Karpas-422 (cell line): ENCODE measurements around the gene RHBDL3. TPM values are rescaled to one million over a fixed set of nuclear protein-coding genes. Genes with fewer than 3 reads are reported as not detected.
A peak's percentile ranks its signal among the peaks of the same experiment; 100 is the strongest.
"Not testable (repeated sequence)": the region's sequence is repeated elsewhere in the genome, so short reads cannot be mapped to it uniquely, and the experiment has no call there.

ENCODE experiments used
- DNase-seq: peaks from one replicate; pipeline ENCODE4 v3.0.0-alpha.2; 2015
- H2AFZ ChIP-seq: fragments of 200-600 bp; sonication (generic); 2 replicates; pipeline ENCODE4 v1.6.1; 2014; ENCODE audit warnings: antibody characterized with exemption, low read length, mixed read lengths
- H3K27ac ChIP-seq: fragments of 200-600 bp; sonication (generic); 2 replicates; pipeline ENCODE4 v1.5.1; 2014; ENCODE audit warnings: mild to moderate bottlenecking, low read length, moderate library complexity
- H3K27me3 ChIP-seq: fragments of 200-600 bp; sonication (generic); 2 replicates; pipeline ENCODE4 v1.6.1; 2014; ENCODE audit warnings: low read length, mixed read lengths
- H3K36me3 ChIP-seq: fragments of 200-600 bp; sonication (generic); 2 replicates; pipeline ENCODE4 v1.6.1; 2014; ENCODE audit warnings: low read length, mixed read lengths; ENCODE audit not compliant: insufficient read depth
- H3K4me1 ChIP-seq: fragments of 200-600 bp; sonication (generic); 2 replicates; pipeline ENCODE4 v1.6.1; 2014; ENCODE audit warnings: mild to moderate bottlenecking, low read length, mixed read lengths
- H3K4me2 ChIP-seq: fragments of 200-600 bp; sonication (generic); 2 replicates; pipeline ENCODE4 v1.6.1; 2014; ENCODE audit warnings: low read length, low read depth, mild to moderate bottlenecking; ENCODE audit not compliant: poor library complexity, severe bottlenecking
- H3K4me3 ChIP-seq: fragments of 200-600 bp; sonication (generic); 2 replicates; pipeline ENCODE4 v1.5.1; 2014; ENCODE audit warnings: mild to moderate bottlenecking, antibody characterized with exemption, low read length, mixed read lengths
- H3K79me2 ChIP-seq: fragments of 200-600 bp; sonication (generic); 2 replicates; pipeline ENCODE4 v1.6.1; 2014; ENCODE audit warnings: mild to moderate bottlenecking, low read length, mixed read lengths
- H3K9ac ChIP-seq: fragments of 200-600 bp; sonication (generic); 2 replicates; pipeline ENCODE4 v1.6.0; 2014; ENCODE audit warnings: low read length
- H3K9me2 ChIP-seq: fragments of 200-600 bp; sonication (generic), shearing (Covaris generic); replicated peaks from 2 replicates; pipeline ENCODE4 v1.6.0; 2014; ENCODE audit warnings: mild to moderate bottlenecking, low read length, moderate library complexity; ENCODE audit not compliant: insufficient read depth
- H3K9me3 ChIP-seq: fragments of 300-700, 200-600 bp; sonication (generic); 2 replicates; pipeline ENCODE4 v1.6.1; 2014; ENCODE audit warnings: low read length, mixed read lengths
- H4K20me1 ChIP-seq: fragments of 200-600 bp; sonication (generic); 2 replicates; pipeline ENCODE4 v1.6.1; 2014; ENCODE audit warnings: mild to moderate bottlenecking, antibody characterized with exemption, low read length, low read depth; ENCODE audit not compliant: insufficient read depth
- total RNA-seq: library from RNA; depleted of rRNA; stranded (reverse); fragments of >200 nt; shearing (Covaris generic); gene quantifications from 2 replicates; pipeline ENCODE4 v1.2.3, GENCODE V29; 2014; ENCODE audit warnings: low replicate concordance

The RHBDL3 gene
- total RNA-seq, 1 experiment from 2014 or later = not detected

DNA sequence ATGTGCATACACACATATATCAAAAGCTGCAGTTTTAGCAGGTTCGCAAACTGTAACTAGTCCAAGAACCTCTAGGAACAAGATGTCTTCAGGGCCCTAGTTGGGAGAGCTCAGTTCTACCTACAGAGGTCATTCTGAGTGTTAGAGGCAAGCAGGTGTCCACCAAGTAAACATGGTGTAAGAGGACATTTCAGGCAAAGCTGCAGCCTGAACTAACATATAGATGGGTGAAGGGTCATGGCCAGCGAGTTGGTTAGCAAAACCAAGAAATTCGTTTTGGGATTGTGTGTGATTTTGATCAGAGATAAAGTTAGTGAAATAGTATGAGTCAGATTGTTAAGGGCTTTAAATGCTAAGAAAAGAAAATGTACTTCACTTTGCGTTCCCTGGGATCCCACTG is 51.7 kb downstream of the RHBDL3 start:
- no peak overlapping the region for H3K9ac ChIP-seq
- H3K36me3 ChIP-seq = no peaks in the 10 kb centered on the region
- H3K9me3 ChIP-seq = no peaks in the 10 kb centered on the region
- H3K79me2 ChIP-seq = no peaks in the 10 kb centered on the region
- no peak overlapping the region for H3K27ac ChIP-seq
- no peaks in the 10 kb centered on the region for H3K4me1 ChIP-seq
- no peaks in the 10 kb centered on the region for H3K9me2 ChIP-seq
- no peak overlapping the region for H3K4me3 ChIP-seq
- H3K4me2 ChIP-seq = no peak overlapping the region
- DNase-seq = no peak
- H3K27me3 ChIP-seq = no peaks in the 10 kb centered on the region
- no peaks in the 10 kb centered on the region for H4K20me1 ChIP-seq
- H2AFZ ChIP-seq = no peak overlapping the region

GRCh38 chr17:32318071-32318470 is 52.4 kb downstream of the RHBDL3 start:
- H3K4me1 ChIP-seq = no peaks in the 10 kb centered on the region
- H3K9ac ChIP-seq = no peak overlapping the region
- no peaks in the 10 kb centered on the region for H3K36me3 ChIP-seq
- no peak for DNase-seq
- H3K9me2 ChIP-seq = no peaks in the 10 kb centered on the region
- H3K79me2 ChIP-seq = no peaks in the 10 kb centered on the region
- H3K4me3 ChIP-seq = no peak overlapping the region
- H2AFZ ChIP-seq = no peak overlapping the region
- no peaks in the 10 kb centered on the region for H3K27me3 ChIP-seq
- H3K4me2 ChIP-seq = no peak overlapping the region
- no peaks in the 10 kb centered on the region for H3K9me3 ChIP-seq
- no peak overlapping the region for H3K27ac ChIP-seq
- no peaks in the 10 kb centered on the region for H4K20me1 ChIP-seq

DNA sequence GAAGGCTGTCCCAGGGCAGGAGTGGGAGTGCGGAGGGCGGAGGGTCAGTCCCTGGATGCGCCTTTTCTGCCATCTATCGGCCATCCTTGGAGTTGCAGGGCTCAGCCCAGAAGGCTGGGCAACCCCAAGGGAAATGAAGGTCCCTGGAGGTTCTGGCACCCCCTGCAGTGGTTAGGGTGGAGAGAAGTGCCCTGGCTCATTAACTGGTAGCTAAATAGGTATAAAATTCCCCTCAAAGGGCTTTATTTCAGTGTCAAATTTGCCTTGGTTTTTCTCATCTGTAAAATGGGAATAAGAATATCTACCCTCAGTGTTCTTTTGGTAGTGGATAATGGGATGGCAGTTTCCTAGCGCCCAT is 53.9 kb downstream of the RHBDL3 start:
- no peak overlapping the region for H3K27ac ChIP-seq
- DNase-seq = peak; percentile 90
- H3K4me3 ChIP-seq = no peak overlapping the region
- H3K9me3 ChIP-seq = no peaks in the 10 kb centered on the region
- no peak overlapping the region for H3K9ac ChIP-seq
- no peak overlapping the region for H2AFZ ChIP-seq
- H3K27me3 ChIP-seq = no peaks in the 10 kb centered on the region
- no peaks in the 10 kb centered on the region for H3K79me2 ChIP-seq
- H3K4me2 ChIP-seq = no peak overlapping the region
- no peaks in the 10 kb centered on the region for H3K36me3 ChIP-seq
- H3K9me2 ChIP-seq = no peaks in the 10 kb centered on the region
- H4K20me1 ChIP-seq = no peaks in the 10 kb centered on the region
- 0 out of 2 replicates have a peak, but pooled peaks cover 6% of the 10 kb centered on the region for H3K4me1 ChIP-seq

- not testable (repeated sequence) for H2AFZ ChIP-seq, H3K79me2 ChIP-seq, H3K9ac ChIP-seq, H3K36me3 ChIP-seq, H4K20me1 ChIP-seq, H3K9me3 ChIP-seq, H3K4me2 ChIP-seq, H3K4me1 ChIP-seq, H3K27ac ChIP-seq, H3K27me3 ChIP-seq, H3K4me3 ChIP-seq, H3K9me2 ChIP-seq, DNase-seq
Measured at GRCh38 chr17:32320080-32320479, 54.4 kb downstream of the RHBDL3 start.

GRCh38 chr17:32320847-32321246 is 55.2 kb downstream of the RHBDL3 start:
- H3K9me2 ChIP-seq = no peaks in the 10 kb centered on the region
- no peaks in the 10 kb centered on the region for H3K36me3 ChIP-seq
- no peak for DNase-seq
- H3K27ac ChIP-seq = no peak overlapping the region
- H3K9ac ChIP-seq = no peak overlapping the region
- no peaks in the 10 kb centered on the region for H3K27me3 ChIP-seq
- H2AFZ ChIP-seq = no peak overlapping the region
- no peaks in the 10 kb centered on the region for H3K79me2 ChIP-seq
- 0 out of 2 replicates have a peak, but pooled peaks cover 6% of the 10 kb centered on the region for H3K4me1 ChIP-seq
- no peak overlapping the region for H3K4me2 ChIP-seq
- no peaks in the 10 kb centered on the region for H3K9me3 ChIP-seq
- no peaks in the 10 kb centered on the region for H4K20me1 ChIP-seq
- no peak overlapping the region for H3K4me3 ChIP-seq

DNA sequence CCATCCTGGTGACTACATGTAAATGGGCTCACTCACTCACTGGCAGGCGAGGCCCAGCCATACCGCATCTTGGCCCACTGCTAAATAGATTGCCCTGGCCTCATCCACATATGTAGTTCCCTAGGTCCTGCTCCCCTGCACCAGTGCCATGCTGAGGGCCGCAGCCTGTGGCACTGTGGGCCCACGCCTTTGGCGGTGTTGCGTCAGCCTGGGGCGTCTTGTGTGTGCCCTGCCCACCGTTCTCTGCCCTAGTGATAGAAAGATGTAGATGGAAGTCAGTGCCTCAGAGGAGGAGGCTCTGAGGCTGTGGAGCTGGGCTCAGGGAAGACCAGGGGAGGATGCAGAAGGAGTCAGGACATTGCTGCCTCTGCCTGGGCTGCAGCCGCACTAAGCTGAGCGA is 57.4 kb downstream of the RHBDL3 start:
- DNase-seq = no peak
- Histone ChIP-seq H3K4me3 (no peak overlapping the region), H4K20me1 (no peaks in the 10 kb centered on the region), H3K4me1 (0 out of 2 replicates have a peak, but pooled peaks cover 6% of the 10 kb centered on the region), H3K36me3 (no peaks in the 10 kb centered on the region), H2AFZ (no peak overlapping the region), H3K4me2 (no peak overlapping the region), H3K9ac (no peak overlapping the region), H3K27ac (no peak overlapping the region), H3K9me2 (no peaks in the 10 kb centered on the region), H3K9me3 (no peaks in the 10 kb centered on the region), H3K27me3 (no peaks in the 10 kb centered on the region), H3K79me2 (no peaks in the 10 kb centered on the region)

GRCh38 chr17:32323811-32324491 is 58.3 kb downstream of the RHBDL3 start:
- Histone ChIP-seq H3K27ac (no peak overlapping the region), H3K4me2 (no peak overlapping the region), H3K9ac (no peak overlapping the region), H3K27me3 (no peaks in the 10 kb centered on the region), H3K36me3 (no peaks in the 10 kb centered on the region), H3K9me3 (no peaks in the 10 kb centered on the region), H3K79me2 (no peaks in the 10 kb centered on the region), H3K4me3 (no peak overlapping the region), H3K4me1 (0 out of 2 replicates have a peak, but pooled peaks cover 6% of the 10 kb centered on the region), H2AFZ (no peak overlapping the region; the same call in 1 of the 2 replicates), H3K9me2 (no peaks in the 10 kb centered on the region), H4K20me1 (no peaks in the 10 kb centered on the region)
- no peak for DNase-seq

DNA sequence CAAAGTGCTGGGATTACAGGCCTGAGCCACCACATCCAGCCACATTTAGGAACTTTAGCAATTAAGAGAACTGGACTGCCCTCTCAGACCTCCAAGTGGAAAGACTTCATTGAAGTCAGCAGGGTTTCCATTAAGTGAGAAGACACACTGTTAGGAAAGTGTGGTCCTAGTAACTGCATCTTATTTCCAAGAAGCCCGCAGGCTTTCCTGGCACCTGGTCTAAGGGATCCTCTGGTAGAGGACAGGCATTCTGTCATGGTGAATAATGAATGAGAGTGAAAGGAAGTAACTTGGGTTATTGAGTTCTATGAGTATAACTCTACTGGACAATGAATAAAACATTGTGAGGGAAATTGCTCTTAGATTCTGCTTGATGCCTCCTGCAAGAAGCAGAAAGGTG is 62.3 kb downstream of the RHBDL3 start:
- no peaks in the 10 kb centered on the region for H3K79me2 ChIP-seq
- H3K9ac ChIP-seq = no peak overlapping the region
- no peaks in the 10 kb centered on the region for H3K27me3 ChIP-seq
- H4K20me1 ChIP-seq = no peaks in the 10 kb centered on the region
- no peaks in the 10 kb centered on the region for H3K9me3 ChIP-seq
- no peak overlapping the region for H3K27ac ChIP-seq
- no peak overlapping the region for H3K4me2 ChIP-seq
- H3K4me3 ChIP-seq = no peak overlapping the region
- 0 out of 2 replicates have a peak, but pooled peaks cover 6% of the 10 kb centered on the region for H3K4me1 ChIP-seq
- no peaks in the 10 kb centered on the region for H3K9me2 ChIP-seq
- H2AFZ ChIP-seq = no peak overlapping the region
- no peaks in the 10 kb centered on the region for H3K36me3 ChIP-seq
- no peak for DNase-seq
